NCI-H524 treated with DMSO at 0.1 percent for 48 hours (cell line): ENCODE results near the gene SNX24.
"Not testable (repeated sequence)": the region's sequence is repeated elsewhere in the genome, so short reads cannot be mapped to it uniquely, and the experiment has no call there.

Experiments used
- DNase-seq: peaks from one replicate; lab custom pipeline; 2025; lab: John Stamatoyannopoulos, UW

SNX24 gene, protein sequence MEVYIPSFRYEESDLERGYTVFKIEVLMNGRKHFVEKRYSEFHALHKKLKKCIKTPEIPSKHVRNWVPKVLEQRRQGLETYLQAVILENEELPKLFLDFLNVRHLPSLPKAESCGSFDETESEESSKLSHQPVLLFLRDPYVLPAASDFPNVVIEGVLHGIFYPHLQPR

DNA sequence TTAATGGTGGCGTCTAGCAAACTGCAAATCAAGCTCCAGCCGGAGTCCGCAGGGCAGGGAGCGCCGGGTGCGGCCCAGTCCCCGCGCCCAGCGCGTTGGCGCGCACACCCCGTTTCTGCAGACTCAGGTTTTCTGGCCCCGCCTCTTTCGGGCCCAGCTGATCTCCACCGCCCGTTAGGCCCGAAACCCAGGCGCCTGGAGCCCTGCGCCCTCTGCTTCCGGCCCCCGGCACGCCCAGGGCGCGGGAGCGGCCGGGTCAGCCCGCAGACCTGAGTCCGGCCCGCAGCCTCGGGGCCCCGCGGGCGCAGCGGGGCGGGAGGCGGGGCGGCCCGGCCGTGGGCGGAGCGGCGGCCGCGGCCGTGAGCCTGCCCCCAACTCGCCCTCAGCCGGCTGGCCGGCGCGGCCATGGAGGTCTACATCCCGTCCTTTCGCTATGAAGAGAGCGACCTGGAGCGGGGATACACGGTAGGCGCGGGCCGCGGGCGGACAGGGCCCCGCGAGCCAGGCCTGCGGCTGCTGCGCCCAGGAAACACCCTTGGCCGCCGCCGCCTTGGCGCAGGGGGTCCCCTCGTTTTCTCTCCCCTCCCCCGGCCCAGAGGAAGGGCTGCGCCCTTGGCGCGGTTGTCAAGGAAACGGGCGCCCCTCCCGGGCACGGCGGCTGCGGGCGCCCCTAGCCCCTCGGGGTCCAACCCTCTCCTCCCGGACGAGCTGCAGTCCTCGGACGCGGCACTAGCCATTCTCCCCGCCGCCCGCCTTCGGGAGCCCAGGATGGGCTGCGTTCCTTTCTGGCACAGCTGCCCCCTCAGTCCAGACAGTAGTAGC, at the start of gene SNX24:
Gene SNX24 (plus strand): TSS at position 385 of the 822 bp plus-strand sequence. CDS start 21 bp downstream, at position 406.
- no peak for DNase-seq

GRCh38 chr5:122805481-122805880, 39.9 kb upstream of the SNX24 start:
- no peak for DNase-seq

DNA sequence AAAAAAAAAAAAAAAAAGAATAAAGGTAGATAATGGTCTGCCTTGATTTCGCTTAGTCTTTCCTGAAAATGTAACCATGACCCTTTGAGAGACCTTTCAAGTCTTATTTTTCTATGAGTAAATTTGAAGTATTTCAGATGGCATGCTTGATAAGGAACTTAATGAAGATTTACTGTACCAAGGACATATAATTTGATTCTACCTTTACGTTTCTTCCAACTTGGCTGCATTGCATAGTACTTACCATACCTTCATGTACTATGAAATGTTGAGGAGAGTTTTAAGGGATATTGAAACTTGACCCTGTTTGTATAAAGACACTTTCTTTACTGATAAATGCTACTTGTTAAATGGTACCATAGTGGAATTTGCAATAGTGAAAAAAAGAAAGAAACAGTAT, 35.0 kb upstream of the SNX24 start:
- DNase-seq, result no peak

- no peak for DNase-seq
These were observed 30.1 kb upstream of the SNX24 start for GRCh38 chr5:122815218-122815767.

GRCh38 chr5:122816756-122817155, 28.7 kb upstream of the SNX24 start:
- no peak for DNase-seq

DNA sequence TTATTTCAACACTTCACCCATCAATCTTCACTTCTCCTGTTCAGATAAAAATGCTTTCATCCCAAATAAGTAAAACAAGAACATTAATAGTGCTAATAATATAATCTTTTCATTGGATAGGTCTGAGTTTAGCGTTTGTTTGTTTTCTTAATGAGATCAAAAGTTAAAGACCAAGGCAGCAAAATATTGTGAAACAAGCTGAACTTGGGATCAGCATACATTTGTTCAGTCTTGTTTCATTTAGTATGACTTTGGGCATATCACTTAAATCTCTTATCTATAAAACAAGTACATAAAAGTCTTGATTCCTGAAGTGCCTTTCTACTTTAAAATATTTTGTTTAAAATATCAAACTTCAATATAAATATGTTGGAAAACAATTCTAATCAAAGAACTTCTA, 13.4 kb upstream of the SNX24 start:
- DNase-seq, result no peak

GRCh38 chr5:122835681-122836080, 9.7 kb upstream of the SNX24 start:
- no peak for DNase-seq

DNA sequence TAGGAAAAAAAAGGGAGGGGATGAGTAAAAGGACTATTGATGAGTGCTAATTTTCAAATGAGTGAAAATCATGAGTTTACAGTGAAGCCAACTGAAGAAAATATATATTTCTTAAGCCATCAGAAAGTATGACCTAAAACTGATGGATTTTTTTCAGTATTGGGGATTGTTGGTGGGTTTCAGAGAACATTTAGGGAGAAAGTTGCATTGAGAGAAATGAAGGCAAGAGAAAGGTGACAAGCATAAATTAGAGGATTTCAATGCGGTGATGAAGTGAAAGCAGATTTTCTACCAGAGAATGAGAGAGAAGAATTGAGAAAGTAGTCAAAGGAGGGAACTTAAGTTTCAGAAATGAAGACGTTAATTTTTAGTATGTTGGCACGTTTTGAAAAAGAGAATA, 8.5 kb upstream of the SNX24 start:
- no peak for DNase-seq

- no peak for DNase-seq
These were observed 5.7 kb upstream of the SNX24 start for GRCh38 chr5:122839731-122840130.

- no peak for DNase-seq
These were observed 3.3 kb upstream of the SNX24 start for GRCh38 chr5:122842016-122842580.

- DNase-seq, result no peak
These were observed 1.1 kb upstream of the SNX24 start for GRCh38 chr5:122844136-122844909.

DNA sequence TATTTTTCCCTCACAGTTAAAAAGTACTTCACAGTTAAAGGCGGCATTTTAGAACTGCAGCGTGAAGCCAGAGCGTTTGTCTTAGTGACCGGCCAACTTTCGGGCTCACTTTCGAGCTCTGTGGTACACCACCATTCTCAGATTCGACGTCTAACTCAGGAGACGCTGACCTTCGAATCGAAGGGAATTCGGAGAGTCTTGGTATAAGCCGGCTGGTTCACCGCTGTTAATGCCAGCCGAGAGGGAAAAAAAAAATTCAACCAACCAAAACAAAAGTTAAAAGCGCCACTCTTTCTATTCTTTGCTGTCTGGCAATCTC, 544 bp upstream of the SNX24 start:
- no peak for DNase-seq

GRCh38 chr5:122846051-122846550, 688 bp downstream of the SNX24 start:
- no peak for DNase-seq

DNA sequence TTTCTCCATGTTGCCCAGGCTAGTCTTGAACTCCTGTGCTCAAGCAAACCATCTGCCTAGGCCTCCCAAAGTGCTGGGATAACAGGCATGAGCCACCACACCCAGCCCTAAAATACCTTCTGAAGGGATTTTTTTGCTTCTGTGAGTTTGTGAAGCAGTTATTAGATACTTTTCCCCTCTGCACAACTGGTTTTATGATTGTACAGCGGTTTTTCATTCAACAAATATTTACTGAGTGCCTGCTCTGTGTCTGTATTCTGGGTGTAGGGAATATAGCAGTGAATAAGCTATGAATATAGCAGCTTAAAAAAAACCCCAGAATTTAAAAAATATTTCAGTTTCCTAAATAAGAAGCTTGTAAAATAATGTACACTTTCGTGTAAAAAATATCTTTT, 2.3 kb downstream of the SNX24 start:
- no peak for DNase-seq

DNA sequence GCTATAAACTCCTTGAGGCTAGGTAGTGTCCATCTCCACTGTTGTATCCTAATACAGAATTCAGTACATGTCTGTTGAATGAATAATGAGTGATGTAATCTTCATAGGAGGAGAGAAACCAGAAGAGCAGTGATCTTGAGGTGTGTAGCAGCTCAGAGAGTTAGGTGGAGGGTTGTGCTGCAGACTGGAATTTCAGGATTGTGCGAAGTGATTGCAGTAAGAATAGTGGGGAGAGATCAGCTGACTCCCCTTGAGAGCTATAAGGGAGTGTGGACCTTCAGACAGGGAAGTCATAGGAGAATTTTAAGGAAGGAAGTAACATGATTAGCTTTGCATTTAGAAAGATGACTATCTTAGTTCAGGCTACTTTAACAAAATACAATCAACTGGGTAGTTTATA, 4.4 kb downstream of the SNX24 start:
- DNase-seq, result no peak

- DNase-seq, result not testable (repeated sequence)
These were observed 12.1 kb downstream of the SNX24 start for GRCh38 chr5:122857538-122857937.

DNA sequence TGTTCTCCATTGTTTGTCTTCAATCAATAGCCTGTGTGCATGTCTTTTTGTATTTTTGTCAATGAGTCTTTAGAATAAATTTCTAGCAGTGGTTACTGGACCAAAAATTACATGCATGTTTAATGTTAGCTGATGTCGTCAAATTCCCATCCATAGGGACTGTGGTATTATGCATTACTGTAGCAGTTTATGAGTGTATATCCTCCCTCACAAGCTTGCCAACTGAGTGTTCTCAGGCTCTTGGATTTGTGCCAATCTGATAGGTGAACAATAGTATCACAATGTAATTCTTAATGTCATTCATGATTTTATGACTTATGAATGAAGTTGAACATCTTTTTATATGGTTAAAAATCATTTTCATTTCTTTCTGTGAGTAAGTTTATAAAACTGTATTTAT, 13.0 kb downstream of the SNX24 start:
- DNase-seq, result no peak

DNA sequence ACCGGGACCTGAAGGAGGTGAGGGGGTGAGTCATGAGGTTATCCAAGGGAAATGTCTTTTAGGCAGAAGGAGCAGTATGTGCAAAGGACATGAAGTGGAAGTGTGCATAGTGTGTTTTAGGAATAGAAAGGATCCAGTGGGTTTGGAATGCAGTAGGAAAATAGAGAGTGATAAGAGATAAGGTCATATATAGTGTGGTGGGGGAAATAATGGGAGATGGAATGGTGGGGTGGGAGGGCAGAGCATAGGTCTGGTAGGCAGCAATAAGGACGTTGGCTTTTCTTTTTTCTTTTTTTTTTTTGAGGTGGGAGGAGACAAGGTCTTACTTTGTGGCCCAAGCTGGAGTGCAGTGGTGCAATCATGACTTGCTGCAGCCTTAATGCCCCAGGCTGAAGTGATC, 17.8 kb downstream of the SNX24 start:
- no peak for DNase-seq

DNA sequence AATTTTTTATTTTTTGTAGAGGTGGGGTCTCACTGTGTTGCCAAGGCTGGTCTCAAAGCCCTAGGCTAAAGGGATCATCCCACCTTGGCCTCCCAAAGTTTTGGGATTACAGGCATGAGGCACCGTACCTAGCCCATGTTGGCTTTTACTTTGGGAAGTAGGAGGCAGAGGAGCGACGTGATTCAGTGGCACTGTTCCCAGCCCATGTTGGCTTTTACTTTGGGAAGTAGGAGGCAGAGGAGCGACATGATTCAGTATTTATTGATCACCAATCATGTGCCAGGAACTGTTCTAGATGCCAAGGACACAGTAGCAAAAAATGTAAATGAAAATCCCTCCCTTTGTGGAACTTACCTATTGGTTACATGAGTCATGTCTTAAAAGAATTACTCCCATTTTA, 18.3 kb downstream of the SNX24 start:
- no peak for DNase-seq

GRCh38 chr5:122864400-122864799, 19.0 kb downstream of the SNX24 start:
- DNase-seq, result no peak

- no peak for DNase-seq
These were observed 19.4 kb downstream of the SNX24 start for GRCh38 chr5:122864842-122865241.

DNA sequence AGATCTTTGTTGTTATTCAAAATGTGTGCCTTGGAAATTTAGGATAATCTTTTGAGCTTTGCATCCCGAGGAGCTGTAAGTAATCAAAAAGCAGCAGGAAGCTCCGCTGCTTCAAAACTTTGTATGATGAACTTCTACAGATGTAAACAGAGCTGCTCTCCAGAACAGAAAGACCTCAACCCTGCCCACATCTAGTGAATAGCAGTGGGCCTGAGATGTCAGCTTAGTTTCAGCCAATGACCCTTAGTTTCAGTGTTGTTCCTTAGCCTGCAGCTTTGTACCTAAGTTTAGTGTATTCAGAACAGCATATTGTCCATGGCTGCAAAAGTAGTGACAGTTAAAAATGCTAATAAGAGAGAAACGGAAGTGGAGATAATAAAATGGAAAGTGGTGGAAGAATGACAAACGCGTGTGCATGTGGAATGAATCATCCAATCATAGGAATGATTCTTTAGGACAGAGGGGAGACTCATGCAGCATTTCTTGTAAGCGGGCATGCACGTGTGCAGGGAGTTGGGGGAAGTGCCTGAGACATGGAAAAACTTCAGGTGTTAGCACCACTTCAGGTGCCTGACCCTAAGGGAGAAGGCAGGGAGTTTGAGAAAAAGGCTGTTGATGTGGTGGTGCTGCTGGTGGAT, 24.9 kb downstream of the SNX24 start:
- DNase-seq, result no peak
